HK-2 (cell line): ENCODE measurements around the gene KCNA1.
"Not testable (repeated sequence)": the region's sequence is repeated elsewhere in the genome, so short reads cannot be mapped to it uniquely, and the experiment has no call there.

Source experiments
- DNase-seq: peaks from one replicate; pipeline ENCODE4 v3.0.0-alpha.2; 2018; ENCODE audit not compliant: unreplicated experiment

KCNA1 gene

DNA sequence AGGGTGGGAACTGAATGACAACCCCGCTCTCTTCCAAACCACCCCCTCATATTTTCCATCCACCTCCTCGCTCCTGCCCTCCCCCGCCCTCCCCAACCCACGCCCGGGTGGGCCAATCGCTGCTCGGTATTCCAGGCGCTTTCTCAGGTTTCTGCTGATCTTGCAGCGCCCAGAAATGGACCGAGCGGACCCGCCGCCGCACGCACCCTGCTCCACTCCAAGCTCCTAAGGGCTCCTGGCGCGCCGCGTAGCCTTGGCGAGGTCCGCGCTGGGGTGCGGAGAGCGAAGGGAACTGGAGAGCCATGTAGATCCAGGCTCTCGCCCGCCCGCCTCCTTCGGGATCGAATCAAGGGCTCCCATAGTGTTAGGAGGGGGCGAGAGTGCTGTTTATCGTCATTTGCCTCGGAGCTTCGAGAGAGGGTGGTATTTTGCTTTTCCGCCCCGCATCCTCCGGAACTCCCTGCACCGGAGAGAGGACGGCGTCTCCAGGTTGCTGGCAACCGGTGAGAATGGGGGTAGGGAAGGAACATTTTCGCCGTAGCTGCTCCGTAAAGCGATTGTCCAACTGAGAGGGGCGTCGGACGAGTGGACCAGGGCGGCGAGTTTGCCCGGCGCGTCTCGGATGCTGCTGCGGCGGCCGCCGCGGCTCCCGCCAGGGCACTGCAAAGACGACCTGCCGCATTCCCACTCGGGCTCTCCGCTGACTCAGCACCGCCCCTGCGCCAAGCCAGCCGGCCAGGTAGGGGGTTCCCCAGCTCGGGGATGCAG lies at the start of gene KCNA1:
TSS of gene KCNA1 (plus strand) at position 172 of the 768 bp plus-strand sequence. CDS start 1,474 bp downstream, outside the sequence.
- DNase-seq = no peak

DNA sequence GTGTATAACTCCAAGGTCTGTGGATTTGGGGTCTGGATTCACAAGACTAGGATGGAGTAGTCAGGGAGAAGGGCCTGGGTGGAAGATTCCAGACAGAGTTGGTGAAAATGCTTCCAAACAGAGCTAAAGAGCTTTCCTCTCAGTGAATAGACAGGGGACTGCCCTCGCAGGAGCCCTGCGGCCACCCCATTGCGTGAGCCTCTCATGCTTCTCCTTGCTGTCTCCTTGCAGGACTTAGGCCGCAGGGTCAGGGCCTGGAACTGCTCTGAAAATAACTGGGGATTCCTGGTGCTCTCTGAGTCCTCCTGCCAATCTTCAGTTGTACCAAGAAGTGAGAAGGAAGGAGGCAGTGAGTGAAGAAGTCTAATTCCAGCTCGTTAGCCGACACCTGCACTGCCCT lies 49.0 kb upstream of the KCNA1 start:
- DNase-seq = no peak

GRCh38 chr12:4862809-4863208 lies 46.9 kb upstream of the KCNA1 start:
- no peak for DNase-seq

DNA sequence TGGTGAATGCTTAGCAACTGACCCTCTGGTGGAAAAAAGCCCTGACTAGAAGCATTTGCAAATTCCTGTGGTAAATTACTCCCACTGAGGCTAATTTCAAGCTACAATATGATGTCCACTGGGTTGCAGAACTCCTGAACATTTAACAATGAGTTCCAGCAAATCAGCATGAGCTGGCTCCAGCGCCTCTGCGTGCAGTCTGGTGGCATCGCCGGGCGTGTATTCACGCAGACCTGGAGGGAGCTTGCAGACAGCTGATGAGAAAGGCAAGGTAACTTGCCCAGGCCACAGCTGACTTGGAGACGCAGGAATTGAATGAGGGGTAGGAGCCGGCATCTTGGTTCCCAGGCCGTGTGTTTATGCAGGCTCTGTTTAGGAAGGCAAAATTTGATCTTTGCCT lies 45.1 kb upstream of the KCNA1 start:
- DNase-seq = no peak

GRCh38 chr12:4865246-4865645 lies 44.5 kb upstream of the KCNA1 start:
- no peak for DNase-seq

GRCh38 chr12:4866299-4866698 lies 43.4 kb upstream of the KCNA1 start:
- no peak for DNase-seq

- DNase-seq = no peak
Observed at GRCh38 chr12:4867384-4867783, 42.3 kb upstream of the KCNA1 start.

DNA sequence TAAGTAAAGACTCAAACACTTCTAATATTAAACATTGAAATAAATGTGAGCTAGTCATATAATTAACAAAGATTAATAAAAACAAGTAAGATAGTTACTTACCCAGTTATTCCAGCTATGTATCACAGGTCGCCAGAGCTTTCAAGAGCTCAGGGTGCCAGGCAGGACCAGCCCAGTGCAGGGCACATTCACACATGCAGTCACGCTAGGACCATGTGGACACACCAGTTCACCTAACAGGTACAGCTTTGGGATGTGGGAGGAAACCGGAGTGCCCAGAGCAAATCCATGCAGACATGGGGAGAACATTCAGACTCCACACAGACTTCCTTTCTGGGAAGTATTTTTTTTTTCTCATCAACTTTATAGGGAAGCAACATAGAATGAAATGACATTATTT lies 39.3 kb upstream of the KCNA1 start:
- no peak for DNase-seq

DNA sequence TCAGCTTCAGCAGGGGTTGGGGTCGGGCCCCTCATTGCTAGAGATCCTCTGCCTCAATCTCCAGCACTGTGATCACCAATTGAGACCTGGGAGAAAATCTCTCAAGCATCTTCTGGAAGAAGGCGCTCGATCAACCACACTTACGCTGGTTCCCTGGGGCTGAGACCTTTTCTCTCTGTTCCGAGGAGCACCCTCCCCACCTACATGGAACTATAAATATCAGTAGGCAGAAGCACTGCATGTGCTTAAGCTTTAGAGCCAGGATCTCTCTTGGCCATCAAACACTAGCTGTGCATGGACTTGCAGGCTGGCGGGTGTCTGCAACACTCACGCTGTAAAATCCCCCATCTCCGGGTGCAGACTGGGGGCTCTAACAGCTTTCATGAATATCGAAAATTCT lies 38.2 kb upstream of the KCNA1 start:
- no peak for DNase-seq

GRCh38 chr12:4873947-4874346 lies 35.8 kb upstream of the KCNA1 start:
- DNase-seq = no peak

DNA sequence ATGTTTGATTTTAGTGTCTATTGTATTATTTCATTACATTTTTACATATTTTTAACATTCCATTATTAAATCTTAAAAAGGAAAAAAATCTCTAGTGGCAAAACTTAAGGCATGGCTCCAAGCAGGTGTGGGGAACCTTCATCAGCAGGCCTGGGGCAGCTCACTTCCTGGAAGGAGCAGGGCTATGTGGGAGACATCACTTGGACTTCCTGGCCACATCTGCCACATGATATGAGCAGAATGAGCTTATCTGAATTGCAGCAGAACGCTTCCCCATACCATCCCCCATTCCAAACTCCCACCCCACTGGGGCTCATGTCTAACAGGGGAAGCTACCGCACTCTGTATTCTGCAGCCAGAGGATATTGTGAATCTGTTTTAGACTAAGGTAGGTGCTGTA lies 35.0 kb upstream of the KCNA1 start:
- DNase-seq = no peak

DNA sequence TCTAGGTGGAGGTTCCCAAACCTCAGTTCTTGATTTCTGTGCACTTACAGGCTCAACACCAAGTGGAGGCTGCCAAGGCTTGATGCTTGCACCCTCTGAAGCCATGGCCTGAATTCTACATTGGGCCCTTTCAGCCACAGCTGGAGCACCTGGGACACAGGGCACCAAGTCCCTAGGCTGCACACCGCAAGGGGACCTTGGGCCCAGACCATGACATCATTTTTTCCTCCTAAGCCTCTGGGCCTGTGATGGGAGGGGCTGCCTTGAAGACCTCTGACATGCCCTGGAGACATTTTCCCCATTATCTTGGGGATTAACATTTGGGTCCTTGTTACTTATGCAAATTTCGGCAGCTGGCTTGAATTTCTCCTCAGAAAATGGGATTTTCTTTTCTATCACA lies 30.2 kb upstream of the KCNA1 start:
- not testable (repeated sequence) for DNase-seq

DNA sequence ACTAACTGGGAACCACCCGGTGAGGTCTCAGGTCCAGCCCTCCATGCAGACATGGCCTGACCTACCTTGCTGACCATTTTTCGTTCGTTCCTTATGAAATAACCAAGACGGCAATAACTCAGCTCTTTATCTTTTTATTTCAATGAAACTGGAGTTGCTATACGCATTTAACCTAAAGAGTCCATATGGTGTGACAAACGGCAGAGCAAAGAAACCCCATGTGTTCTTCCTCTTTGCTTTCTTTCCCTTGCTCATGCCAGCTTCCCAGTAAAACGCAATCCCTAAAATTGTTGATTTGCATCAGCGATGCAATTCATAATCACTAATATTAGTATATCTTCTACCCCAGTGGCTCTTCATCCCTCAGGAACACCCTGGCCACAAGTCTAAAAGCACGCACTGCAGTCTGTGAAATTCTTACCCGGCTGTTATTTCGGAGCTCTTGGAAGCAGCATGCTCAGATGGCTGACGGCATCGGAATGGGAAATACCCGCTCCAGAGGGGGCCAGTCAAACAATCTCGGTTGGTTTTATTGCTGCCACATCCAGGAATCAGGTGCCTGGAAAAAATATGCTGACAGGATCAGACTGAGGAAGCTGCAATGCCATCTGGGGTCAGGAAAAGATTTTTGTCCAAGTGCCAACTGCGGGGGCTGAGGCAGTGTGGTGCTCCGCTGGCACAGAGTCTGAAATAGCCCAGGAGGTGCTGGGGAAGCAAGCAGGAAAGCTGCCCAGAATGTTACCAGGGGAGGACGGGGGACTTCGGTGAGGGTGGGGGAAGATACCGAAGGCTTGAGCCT lies 28.2 kb upstream of the KCNA1 start:
- no peak for DNase-seq

DNA sequence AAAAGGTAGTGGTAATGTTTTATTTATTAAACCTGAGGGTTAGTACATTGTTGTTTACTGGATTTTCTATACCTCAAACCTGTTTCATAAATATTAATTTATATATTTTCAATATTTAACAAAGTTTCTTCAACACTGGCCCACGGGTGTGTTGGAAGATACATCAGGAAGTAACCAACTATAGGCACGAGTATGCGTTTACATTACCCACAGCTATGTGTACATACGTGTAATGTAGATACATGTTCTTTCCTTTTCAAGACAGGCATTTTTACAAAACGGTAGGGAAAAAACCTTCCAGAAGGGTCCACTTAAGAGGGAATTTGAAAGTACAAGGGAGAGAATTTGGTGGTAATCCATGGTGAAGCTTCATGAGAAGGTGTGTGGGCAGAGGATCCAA lies 17.8 kb upstream of the KCNA1 start:
- DNase-seq = no peak

- DNase-seq = no peak
Observed at GRCh38 chr12:4892418-4892817, 17.3 kb upstream of the KCNA1 start.

DNA sequence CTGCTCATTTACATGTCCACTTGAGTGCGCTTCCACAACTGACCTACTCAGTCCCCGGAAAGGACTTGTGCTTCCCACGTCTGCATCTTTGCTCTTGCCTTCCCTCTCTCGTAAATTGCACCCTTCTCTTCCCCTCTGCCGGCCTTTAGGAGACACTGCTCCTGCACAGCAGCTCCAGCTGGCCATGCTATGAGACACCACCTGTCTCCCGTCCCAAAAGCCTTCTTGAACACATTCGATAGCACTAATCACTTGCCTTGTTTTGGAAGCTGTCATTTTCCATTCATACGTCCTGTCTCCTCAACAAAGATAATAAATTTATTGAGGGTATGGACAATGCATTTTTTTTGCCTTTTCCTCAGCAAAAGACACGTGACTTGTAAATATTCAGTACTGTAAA lies 15.7 kb upstream of the KCNA1 start:
- no peak for DNase-seq

- no peak for DNase-seq
Observed at GRCh38 chr12:4899364-4899763, 10.3 kb upstream of the KCNA1 start.

DNA sequence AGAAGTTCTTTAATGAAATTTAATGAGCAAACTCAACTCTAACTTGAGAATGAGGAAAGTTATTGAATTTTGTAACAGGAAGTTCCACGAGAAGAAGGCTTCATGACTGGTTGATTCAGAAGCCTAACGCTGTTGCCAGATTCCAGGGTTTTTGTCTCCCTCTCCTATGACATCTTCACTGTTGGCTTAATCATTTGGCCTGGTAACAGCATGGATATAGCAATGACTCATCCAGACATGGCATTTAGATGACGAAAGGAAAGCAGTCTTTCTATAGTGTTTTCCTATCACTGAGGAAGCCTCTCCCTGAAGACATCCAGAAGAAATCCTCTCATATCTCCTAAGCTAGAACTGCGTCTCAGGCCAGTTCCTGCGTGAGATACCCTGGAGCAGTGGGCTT lies 9.4 kb upstream of the KCNA1 start:
- no peak for DNase-seq

- no peak for DNase-seq
Observed at GRCh38 chr12:4905316-4905715, 4.4 kb upstream of the KCNA1 start.

DNA sequence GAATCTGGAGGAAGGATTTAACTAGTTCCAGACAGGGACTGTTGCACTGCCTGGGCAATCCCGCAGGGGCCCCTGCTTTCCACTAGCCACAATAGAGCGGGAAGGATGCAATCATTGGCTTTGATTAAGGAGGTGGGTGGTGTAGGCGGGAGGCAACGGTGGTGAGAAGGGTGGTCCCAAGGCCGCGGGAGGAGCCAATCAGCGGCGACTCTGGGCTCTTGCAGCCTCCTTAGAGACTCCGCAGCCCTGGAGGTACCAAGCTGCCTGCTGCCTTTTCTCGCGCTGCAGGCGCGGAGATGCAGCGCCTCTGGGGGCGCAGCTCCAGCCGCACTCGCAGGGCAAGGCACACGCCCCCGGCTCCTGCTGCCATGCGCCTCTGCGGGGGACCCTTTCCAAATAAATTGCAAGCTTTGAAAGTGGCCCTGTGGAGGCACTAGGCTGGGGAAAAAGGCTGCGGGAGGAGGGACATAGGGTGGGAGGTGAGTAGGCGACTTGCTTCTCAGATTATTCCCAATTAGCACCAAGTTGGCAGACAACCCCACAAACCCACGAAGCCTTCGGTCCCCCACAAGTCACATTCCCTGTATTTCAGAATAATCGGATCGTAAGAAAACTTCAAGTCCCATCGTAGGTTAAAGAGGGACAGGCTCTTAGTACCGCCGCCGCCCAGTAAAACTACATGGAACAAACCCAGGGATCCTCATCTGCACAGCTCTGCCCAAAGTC lies 858 bp upstream of the KCNA1 start:
- no peak for DNase-seq

- no peak for DNase-seq
Observed at GRCh38 chr12:4909410-4909733, 333 bp upstream of the KCNA1 start.

DNA sequence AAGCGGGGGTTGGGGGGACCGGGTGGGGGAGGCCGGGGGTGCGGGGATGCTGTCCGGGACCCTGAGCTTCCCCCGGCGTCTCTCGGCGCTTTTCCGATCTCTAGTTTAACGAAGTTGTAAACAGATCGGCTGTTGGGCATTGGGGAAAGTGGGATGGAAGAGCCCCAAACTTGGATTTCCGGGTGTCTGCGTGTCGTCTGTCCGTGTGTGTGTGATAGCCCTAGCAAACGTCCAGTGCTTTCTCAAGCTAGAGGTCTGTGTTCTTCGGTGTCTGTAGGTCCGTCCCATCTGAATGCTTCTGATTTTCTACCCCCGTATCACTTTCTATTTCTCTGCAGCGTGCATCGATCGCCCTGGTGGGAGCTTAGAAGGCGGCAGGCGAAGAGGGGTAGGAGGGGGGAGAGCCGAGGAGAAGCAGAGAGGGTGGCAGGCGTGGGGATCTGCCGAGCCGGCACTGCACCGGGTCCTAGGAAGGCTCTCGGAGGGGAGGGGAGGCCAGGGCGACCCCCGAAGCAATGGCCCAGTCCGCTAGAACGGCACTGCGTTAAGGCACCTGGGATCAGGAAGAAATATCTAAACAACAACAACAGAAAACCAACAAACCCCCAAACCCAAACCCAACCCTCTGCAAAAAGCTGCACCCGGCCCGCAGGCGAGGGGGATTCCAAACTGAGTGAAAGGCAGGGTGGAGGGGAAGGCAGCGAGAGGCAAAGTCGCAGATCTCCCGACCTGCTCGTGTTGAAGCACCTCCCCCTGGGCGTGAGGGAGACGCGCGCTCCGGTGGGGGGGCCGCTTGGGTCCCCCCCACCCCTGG lies 1.0 kb downstream of the KCNA1 start:
- DNase-seq = no peak
